Uterus (tissue), 2 donors: ENCODE data around the gene CCDC40.

Experiments
- POLR2A ChIP-seq, 2 donors: fragments of 450-650 bp; IDR thresholded peaks; one replicate each; pipeline ENCODE4 v1.6.1; 2016; ENCODE audit warnings: antibody characterized with exemption in 2 of 2, mild to moderate bottlenecking in 1 of 2, moderate library complexity in 1 of 2
- TF ChIP-seq, protein P1 (sequence below), 4 experiments: fragments of 200-600 bp in 2 of 4; fragments of 450-650 bp in 2 of 4; sonication (generic) in 2 of 4; IDR thresholded peaks; one replicate each; pipeline ENCODE4 v1.5.1; 2016 to 2019; ENCODE audit warnings: antibody characterized with exemption in 4 of 4, mild to moderate bottlenecking in 2 of 4, moderate library complexity in 1 of 4

DNA sequence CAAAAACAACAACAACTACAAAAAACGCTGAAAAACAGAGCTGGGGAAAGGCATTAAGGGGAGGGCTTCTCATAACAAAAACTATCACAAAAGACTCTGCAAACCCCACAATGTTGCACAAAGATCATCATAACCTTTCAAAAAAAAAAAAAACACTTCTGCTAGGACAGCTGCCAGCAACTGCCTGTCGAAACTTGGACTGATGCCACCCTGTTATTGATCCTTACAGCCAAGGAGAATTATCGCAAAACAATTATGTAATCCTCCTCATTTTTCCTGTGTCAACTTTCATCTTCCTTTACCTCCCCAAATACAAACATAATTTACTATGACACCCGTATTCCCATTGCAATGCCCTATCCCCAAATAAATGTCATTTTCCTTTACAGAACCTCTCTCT is 9.3 kb downstream of the CCDC40 start:
- TF ChIP-seq, protein P1, sequence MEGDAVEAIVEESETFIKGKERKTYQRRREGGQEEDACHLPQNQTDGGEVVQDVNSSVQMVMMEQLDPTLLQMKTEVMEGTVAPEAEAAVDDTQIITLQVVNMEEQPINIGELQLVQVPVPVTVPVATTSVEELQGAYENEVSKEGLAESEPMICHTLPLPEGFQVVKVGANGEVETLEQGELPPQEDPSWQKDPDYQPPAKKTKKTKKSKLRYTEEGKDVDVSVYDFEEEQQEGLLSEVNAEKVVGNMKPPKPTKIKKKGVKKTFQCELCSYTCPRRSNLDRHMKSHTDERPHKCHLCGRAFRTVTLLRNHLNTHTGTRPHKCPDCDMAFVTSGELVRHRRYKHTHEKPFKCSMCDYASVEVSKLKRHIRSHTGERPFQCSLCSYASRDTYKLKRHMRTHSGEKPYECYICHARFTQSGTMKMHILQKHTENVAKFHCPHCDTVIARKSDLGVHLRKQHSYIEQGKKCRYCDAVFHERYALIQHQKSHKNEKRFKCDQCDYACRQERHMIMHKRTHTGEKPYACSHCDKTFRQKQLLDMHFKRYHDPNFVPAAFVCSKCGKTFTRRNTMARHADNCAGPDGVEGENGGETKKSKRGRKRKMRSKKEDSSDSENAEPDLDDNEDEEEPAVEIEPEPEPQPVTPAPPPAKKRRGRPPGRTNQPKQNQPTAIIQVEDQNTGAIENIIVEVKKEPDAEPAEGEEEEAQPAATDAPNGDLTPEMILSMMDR (IDR thresholded peaks at IDR 0.05): no peak
- no peak for TF ChIP-seq POLR2A (IDR thresholded peaks at IDR 0.05)
